SK-N-MC (cell line): ENCODE results near the gene SKIC2.

Experiments
- EZH2 ChIP-seq: fragments of 200-600 bp; sonication (generic); IDR thresholded peaks from one replicate; pipeline ENCODE4 v1.6.1; 2017; ENCODE audit warnings: antibody characterized with exemption
- POLR2AphosphoS5 ChIP-seq: IDR thresholded peaks from 2 replicates; pipeline ENCODE4 v1.6.1; 2012; ENCODE audit warnings: mild to moderate bottlenecking, low read depth, low read length, borderline replicate concordance

- no peak for TF ChIP-seq EZH2
- TF ChIP-seq POLR2AphosphoS5: no peak
Measured at GRCh38 chr6:31969712-31970603, 11.0 kb downstream of the SKIC2 start.
